Measurements from ENCODE around the gene PLA2R1.
"Not testable (repeated sequence)": the region's sequence is repeated elsewhere in the genome, so short reads cannot be mapped to it uniquely, and the experiment has no call there.

The PLA2R1 gene

DNA sequence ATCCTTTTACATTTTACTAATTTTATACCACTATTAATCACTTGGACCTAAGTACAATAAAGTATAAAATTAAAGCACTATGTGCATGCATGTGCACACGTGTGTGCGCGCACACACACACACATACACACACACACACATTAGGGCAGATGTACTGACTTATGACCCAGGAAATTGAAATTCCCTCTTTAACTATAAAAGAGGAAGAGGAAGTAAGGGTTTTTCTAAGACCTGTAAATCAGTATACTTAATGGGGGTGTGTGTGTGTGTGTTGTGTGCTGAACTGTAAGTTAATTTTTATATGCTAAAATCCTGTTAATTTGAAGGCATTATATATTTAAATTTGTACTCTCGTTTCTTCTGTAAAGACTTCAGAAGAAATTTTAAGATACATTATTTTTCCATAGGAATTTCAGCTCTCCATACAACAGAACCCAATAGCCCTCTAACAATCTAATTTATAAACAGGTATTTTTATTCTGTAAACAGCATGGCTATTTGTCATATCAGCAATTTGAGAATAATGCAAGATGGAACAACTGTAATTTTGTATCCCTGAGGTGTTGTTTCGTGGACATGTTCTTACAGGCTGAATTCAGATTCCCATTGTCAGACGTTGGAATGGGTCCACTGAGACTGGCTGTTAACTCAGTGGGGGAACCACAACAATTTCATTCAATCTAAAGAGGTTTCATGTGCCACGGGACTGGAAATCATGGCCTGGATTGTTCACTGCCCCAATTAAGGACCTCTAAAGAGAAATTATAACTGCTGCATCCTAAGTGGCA lies 90.9 kb downstream of the PLA2R1 start:
- Histone ChIP-seq H3K27me3 (ENCODE audit: control insufficient read depth, insufficient read depth, low read length) (no peaks in the 10 kb centered on the region), H3K9me3 (replicated peaks; ENCODE audit: low read length) (no peaks in the 10 kb centered on the region), H3K4me2 (ENCODE audit: low read length) (no peak overlapping the region), H3K4me1 (ENCODE audit: control insufficient read depth, insufficient read depth, low read length) (no peaks in the 10 kb centered on the region), H3K4me3 (ENCODE audit: low read length) (no peak overlapping the region), H3K36me3 (ENCODE audit: insufficient read depth, low read length) (peaks cover 4% of the 10 kb centered on the region), H3K9ac (ENCODE audit: low read depth, low read length) (no peak overlapping the region)

DNA sequence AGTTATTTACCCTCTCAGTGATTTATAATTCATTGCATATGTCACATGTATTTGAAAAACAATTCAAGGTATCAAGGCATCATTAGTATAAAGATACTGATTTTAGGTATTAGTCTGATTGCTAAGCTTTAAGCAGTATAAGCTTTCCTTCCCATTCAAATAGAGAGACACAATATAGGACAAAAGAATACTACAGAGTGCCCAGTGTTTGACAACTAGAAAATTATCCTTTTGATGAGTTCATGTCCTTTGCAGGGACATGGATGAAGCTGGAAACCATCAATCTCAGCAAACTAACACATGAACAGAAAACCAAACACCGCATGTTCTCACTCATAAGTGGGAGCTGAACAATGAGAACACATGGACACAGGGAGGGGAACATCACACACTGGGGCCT lies 91.9 kb downstream of the PLA2R1 start:
- not testable (repeated sequence) for H3K4me3 ChIP-seq (ENCODE audit: low read length); H3K4me2 ChIP-seq (ENCODE audit: low read length); H3K27me3 ChIP-seq (ENCODE audit: control insufficient read depth, insufficient read depth, low read length); H3K9ac ChIP-seq (ENCODE audit: low read depth, low read length); H3K9me3 ChIP-seq (replicated peaks; ENCODE audit: low read length); H3K4me1 ChIP-seq (ENCODE audit: control insufficient read depth, insufficient read depth, low read length); H3K36me3 ChIP-seq (ENCODE audit: insufficient read depth, low read length)

DNA sequence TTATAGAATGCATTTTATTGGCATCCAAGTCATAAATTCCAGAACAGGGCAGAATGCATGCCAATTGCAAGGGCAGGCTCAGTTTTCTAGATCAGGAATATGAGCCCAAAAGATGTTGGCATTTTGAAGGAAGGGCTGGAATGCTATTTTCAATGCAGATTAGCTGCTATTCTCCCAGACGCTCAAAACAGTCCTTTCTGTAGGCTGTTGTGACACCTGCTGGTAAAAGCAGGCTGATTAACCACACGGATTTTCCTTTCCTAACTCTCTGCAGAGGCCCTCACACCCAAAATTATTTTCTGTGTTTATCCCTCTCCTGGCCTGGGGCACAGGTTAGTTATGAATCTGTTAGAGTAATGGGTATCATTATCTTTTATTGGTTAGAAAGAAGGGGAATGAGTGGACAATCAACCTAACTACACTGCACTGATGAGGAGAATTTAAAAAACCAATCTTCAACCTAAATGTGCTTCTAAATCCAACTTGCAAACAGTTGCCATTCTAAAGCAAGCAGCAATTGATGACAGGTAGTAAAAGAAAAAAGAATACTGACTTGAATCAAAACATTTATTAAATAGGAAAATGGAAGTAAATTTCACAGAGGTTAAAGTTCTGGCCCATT lies 94.0 kb downstream of the PLA2R1 start:
- Histone ChIP-seq H3K27me3 (ENCODE audit: control insufficient read depth, insufficient read depth, low read length) (no peaks in the 10 kb centered on the region), H3K9me3 (replicated peaks; ENCODE audit: low read length) (no peaks in the 10 kb centered on the region), H3K36me3 (ENCODE audit: insufficient read depth, low read length) (peaks cover 4% of the 10 kb centered on the region), H3K4me3 (ENCODE audit: low read length) (no peak overlapping the region), H3K9ac (ENCODE audit: low read depth, low read length) (no peak overlapping the region), H3K4me2 (ENCODE audit: low read length) (no peak overlapping the region), H3K4me1 (ENCODE audit: control insufficient read depth, insufficient read depth, low read length) (no peaks in the 10 kb centered on the region)

DNA sequence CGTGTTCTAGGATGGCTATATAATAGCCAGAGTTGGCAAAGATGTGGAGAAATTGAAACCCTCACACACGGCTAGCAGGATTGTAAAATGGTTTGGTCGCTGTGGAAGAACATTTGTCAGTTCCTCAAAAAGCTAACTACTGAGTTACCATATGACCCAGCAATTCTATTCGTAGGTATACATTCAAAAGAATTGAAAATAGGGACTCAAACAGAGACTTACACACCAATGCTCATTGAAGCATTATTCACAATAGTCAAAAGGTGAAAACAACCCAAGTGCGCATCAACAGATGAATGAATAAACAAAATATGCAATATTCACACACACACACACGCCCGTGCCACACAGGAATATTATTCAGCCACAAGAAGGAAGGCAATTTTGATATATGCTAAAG lies 98.7 kb downstream of the PLA2R1 start:
- Histone ChIP-seq H3K4me1 (ENCODE audit: control insufficient read depth, insufficient read depth, low read length) (peaks cover 19% of the 10 kb centered on the region), H3K27me3 (ENCODE audit: control insufficient read depth, insufficient read depth, low read length) (no peaks in the 10 kb centered on the region), H3K9me3 (replicated peaks; ENCODE audit: low read length) (no peaks in the 10 kb centered on the region), H3K36me3 (ENCODE audit: insufficient read depth, low read length) (peaks cover 4% of the 10 kb centered on the region), H3K4me2 (ENCODE audit: low read length) (no peak overlapping the region), H3K9ac (ENCODE audit: low read depth, low read length) (no peak overlapping the region), H3K4me3 (ENCODE audit: low read length) (no peak overlapping the region)

- not testable (repeated sequence) for H3K4me2 ChIP-seq (ENCODE audit: low read length); H3K9ac ChIP-seq (ENCODE audit: low read depth, low read length); H3K27me3 ChIP-seq (ENCODE audit: control insufficient read depth, insufficient read depth, low read length); H3K36me3 ChIP-seq (ENCODE audit: insufficient read depth, low read length); H3K9me3 ChIP-seq (replicated peaks; ENCODE audit: low read length); H3K4me3 ChIP-seq (ENCODE audit: low read length)
- peaks cover 19% of the 10 kb centered on the region for H3K4me1 ChIP-seq (ENCODE audit: control insufficient read depth, insufficient read depth, low read length)
Measured at GRCh38 chr2:159962513-159962912, 99.9 kb downstream of the PLA2R1 start.

DNA sequence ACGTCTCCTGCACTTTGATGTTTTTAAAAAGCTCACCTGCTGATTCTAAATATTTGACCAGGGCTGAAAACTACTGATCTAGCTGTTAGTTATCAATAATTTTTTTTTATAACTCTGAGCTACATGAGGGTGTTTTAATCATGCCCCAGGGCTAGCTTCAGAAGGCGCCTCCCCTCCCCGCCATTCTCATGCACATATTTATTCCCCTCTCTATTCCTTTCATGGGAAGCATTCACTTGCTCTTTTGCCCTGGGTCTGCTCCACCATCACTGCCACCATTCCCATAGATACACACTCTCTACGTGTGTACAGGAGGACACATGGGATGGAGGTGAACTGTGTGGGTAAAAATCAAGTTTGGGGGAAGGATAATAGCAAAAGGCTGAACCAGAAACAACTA lies 101.0 kb downstream of the PLA2R1 start:
- Histone ChIP-seq H3K4me2 (ENCODE audit: low read length) (peak overlapping the region; percentile 47), H3K9ac (ENCODE audit: low read depth, low read length) (no peak overlapping the region)

DNA sequence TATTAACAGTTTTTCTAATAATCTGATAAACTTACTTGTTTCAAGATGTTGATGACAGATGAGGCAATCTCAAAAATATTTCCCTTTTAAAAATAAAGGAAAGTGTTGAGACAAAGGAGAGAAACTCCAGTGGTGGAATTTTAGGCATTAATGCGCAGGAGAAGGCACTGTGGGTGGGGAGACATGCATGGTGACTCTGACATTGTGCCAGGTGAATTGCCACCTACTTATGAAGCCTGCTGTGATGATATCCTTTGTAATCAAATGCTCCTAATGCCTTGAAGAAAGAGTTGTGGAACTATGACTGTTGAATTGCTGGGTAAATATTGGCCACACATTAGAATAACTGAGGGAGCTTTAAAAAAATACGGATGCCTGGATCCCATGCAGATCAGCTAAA lies 101.4 kb downstream of the PLA2R1 start:
- Histone ChIP-seq H3K4me2 (ENCODE audit: low read length) (peak overlapping the region; percentile 47), H3K4me3 (ENCODE audit: low read length) (no peak overlapping the region), H3K4me1 (ENCODE audit: control insufficient read depth, insufficient read depth, low read length) (peaks cover 19% of the 10 kb centered on the region)

More for the DNA sequence above, 101.0 kb downstream of the PLA2R1 start:
- Histone ChIP-seq H3K4me3 (ENCODE audit: low read length) (no peak overlapping the region), H3K36me3 (ENCODE audit: insufficient read depth, low read length) (no peaks in the 10 kb centered on the region), H3K4me1 (ENCODE audit: control insufficient read depth, insufficient read depth, low read length) (peaks cover 19% of the 10 kb centered on the region), H3K27me3 (ENCODE audit: control insufficient read depth, insufficient read depth, low read length) (no peaks in the 10 kb centered on the region), H3K9me3 (replicated peaks; ENCODE audit: low read length) (no peaks in the 10 kb centered on the region)

GRCh38 chr2:159960414-159960813 lies 102.0 kb downstream of the PLA2R1 start:
- Histone ChIP-seq H3K27me3 (ENCODE audit: control insufficient read depth, insufficient read depth, low read length) (no peaks in the 10 kb centered on the region), H3K9ac (ENCODE audit: low read depth, low read length) (peak overlapping the region; percentile 16), H3K36me3 (ENCODE audit: insufficient read depth, low read length) (peaks cover 5% of the 10 kb centered on the region), H3K4me3 (ENCODE audit: low read length) (no peak overlapping the region), H3K4me2 (ENCODE audit: low read length) (peak overlapping the region; percentile 47), H3K9me3 (replicated peaks; ENCODE audit: low read length) (no peaks in the 10 kb centered on the region), H3K4me1 (ENCODE audit: control insufficient read depth, insufficient read depth, low read length) (peaks cover 19% of the 10 kb centered on the region)

More for the DNA sequence above, 101.4 kb downstream of the PLA2R1 start:
- Histone ChIP-seq H3K36me3 (ENCODE audit: insufficient read depth, low read length) (peaks cover 3% of the 10 kb centered on the region), H3K9ac (ENCODE audit: low read depth, low read length) (peak overlapping the region; percentile 16), H3K9me3 (replicated peaks; ENCODE audit: low read length) (no peaks in the 10 kb centered on the region), H3K27me3 (ENCODE audit: control insufficient read depth, insufficient read depth, low read length) (no peaks in the 10 kb centered on the region)

GRCh38 chr2:159959136-159959535 lies 103.3 kb downstream of the PLA2R1 start:
- Histone ChIP-seq H3K4me3 (ENCODE audit: low read length) (no peak overlapping the region), H3K4me2 (ENCODE audit: low read length) (no peak overlapping the region), H3K9ac (ENCODE audit: low read depth, low read length) (no peak overlapping the region), H3K27me3 (ENCODE audit: control insufficient read depth, insufficient read depth, low read length) (no peaks in the 10 kb centered on the region), H3K9me3 (replicated peaks; ENCODE audit: low read length) (no peaks in the 10 kb centered on the region), H3K4me1 (ENCODE audit: control insufficient read depth, insufficient read depth, low read length) (peaks cover 19% of the 10 kb centered on the region), H3K36me3 (ENCODE audit: insufficient read depth, low read length) (peaks cover 7% of the 10 kb centered on the region)

DNA sequence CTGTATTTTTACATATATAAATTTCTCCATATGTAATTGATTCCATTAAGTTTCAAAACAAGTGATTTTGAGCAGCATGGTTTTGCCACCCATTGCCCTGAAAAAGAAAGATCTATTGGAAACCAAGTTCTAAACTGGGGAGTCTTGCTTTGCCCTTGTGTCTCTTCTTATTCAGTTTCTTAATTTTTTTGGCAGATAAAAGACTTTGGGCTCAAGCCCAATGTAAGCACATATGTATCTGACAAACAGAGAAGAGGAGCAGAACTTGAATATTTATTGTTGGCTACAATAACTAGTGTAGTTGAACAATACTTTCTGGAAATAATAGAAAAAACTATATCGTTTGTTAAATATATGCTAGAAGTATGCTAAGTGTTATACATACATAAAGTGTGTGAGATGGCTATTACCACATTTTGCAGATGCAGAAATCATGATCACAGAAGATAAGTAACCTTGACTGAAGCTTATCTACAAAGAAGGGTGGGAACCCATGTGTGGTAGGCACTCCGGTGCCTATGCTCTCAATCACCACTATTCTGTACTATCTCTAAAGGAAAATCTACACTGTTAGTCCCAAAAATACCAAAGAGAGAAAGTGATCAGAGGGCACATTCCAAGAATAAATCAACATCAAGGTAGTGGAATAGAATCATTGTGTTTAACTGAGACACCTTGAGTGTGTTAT lies 109.1 kb downstream of the PLA2R1 start:
- H3K36me3 ChIP-seq (ENCODE audit: insufficient read depth, low read length), result peaks cover 7% of the 10 kb centered on the region
- no peak overlapping the region for H3K4me3 ChIP-seq (ENCODE audit: low read length)
- no peaks in the 10 kb centered on the region for H3K9me3 ChIP-seq (replicated peaks; ENCODE audit: low read length)
- H3K4me2 ChIP-seq (ENCODE audit: low read length), result no peak overlapping the region
- peaks cover 4% of the 10 kb centered on the region for H3K4me1 ChIP-seq (ENCODE audit: control insufficient read depth, insufficient read depth, low read length)
- H3K27me3 ChIP-seq (ENCODE audit: control insufficient read depth, insufficient read depth, low read length), result no peaks in the 10 kb centered on the region
- H3K9ac ChIP-seq (ENCODE audit: low read depth, low read length), result no peak overlapping the region

GRCh38 chr2:159946326-159946999 lies 116.0 kb downstream of the PLA2R1 start:
- no peaks in the 10 kb centered on the region for H3K36me3 ChIP-seq (ENCODE audit: insufficient read depth, low read length)
- peak overlapping the region; percentile 49 for H3K4me2 ChIP-seq (ENCODE audit: low read length)
- peak overlapping the region; percentile 36 for H3K9ac ChIP-seq (ENCODE audit: low read depth, low read length)
- no peaks in the 10 kb centered on the region for H3K27me3 ChIP-seq (ENCODE audit: control insufficient read depth, insufficient read depth, low read length)
- H3K9me3 ChIP-seq (replicated peaks; ENCODE audit: low read length), result no peaks in the 10 kb centered on the region
- H3K4me3 ChIP-seq (ENCODE audit: low read length), result no peak overlapping the region
- peaks cover 43% of the 10 kb centered on the region for H3K4me1 ChIP-seq (ENCODE audit: control insufficient read depth, insufficient read depth, low read length)

Data from skeletal muscle satellite cell (primary cell).